ENCODE data around the gene KAT6B. TPM values are rescaled to one million over a fixed set of nuclear protein-coding genes. Genes with fewer than 3 reads are reported as not detected.
A peak's percentile ranks its signal among the peaks of the same experiment; 100 is the strongest.

Gene KAT6B
- total and polyA plus RNA-seq, 2 donors (not counting 1 experiment from before 2014, with no cell fraction given): 8.6 to 111 TPM

DNA sequence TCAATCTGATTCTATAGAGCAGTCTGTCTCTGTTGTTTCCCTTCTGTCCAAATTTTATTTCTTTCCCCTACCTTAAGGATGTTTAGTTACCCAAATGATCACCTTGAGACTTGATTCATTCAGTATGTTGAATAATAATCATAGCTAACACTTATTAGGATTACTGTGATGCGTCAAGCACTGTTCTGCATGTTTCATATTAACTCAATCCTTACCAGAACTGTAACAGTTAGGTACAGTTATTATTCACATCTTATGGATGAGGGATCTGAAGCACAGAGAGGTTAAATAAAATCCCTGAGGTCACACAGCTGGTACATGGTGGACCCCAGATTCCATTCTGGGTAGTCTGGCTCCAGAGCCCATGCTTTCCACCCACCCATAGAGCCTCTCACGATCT lies 187.1 kb downstream of the KAT6B start:
- Mint-ChIP-seq H3K9me3 (ENCODE audit: insufficient read depth) (no peaks in the 10 kb centered on the region), H3K27me3 (no peaks in the 10 kb centered on the region), H3K4me1 (peaks cover 55% of the 10 kb centered on the region), H3K27ac (peak overlapping the region; percentile 59), H3K4me3 (peak overlapping the region; percentile 77)
- POLR2A ChIA-PET: no interaction called here
- no CpG with 5 or more reads among the region's 2 CpGs for WGBS (ENCODE audit: insufficient coverage)
- Histone ChIP-seq H3K4me3 (ENCODE audit: control extremely low read depth in 1 of 5, extremely low read depth in 1 of 5, insufficient read depth in 1 of 5, low read depth in 2 of 5, low read length in 4 of 5) (peak overlapping the region in 1 of 5 experiments; percentile 21), H4K20me1 (ENCODE audit: control insufficient read depth, insufficient read depth, low read length, poor library complexity, severe bottlenecking) (no peaks in the 10 kb centered on the region), H3K4me2 (replicated peaks; ENCODE audit: low read depth, low read length, poor library complexity, severe bottlenecking) (peak overlapping the region; percentile 62), H3K79me2 (ENCODE audit: control insufficient read depth, insufficient read depth, low read length) (no peaks in the 10 kb centered on the region), H3K27ac (ENCODE audit: low read length in 2 of 2) (no peak overlapping the region), H3K9ac (ENCODE audit: low read length) (peak overlapping the region; percentile 46), H3K4me1 (ENCODE audit: control insufficient read depth in 2 of 2, insufficient read depth in 2 of 2, low read length in 2 of 2) (peaks cover 29 to 40% of the 10 kb centered on the region in 2 donors), H2AFZ (ENCODE audit: insufficient read depth, low read depth, low read length, poor library complexity, severe bottlenecking) (peak overlapping the region; percentile 5), H3K36me3 (replicated peaks in 1 of 2; ENCODE audit: control extremely low read depth in 1 of 2, control insufficient read depth in 1 of 2, extremely low read depth in 1 of 2, insufficient read depth in 2 of 2, low read length in 1 of 2) (peaks cover 2 to 14% of the 10 kb centered on the region in 2 experiments), H3K9me3 (ENCODE audit: control extremely low read depth in 1 of 3, control insufficient read depth in 2 of 3, insufficient read depth in 1 of 3, low read length in 2 of 3) (no peaks in the 10 kb centered on the region), H3K27me3 (replicated peaks in 1 of 4; ENCODE audit: control extremely low read depth in 1 of 4, control insufficient read depth in 3 of 4, insufficient read depth in 4 of 4, low read length in 3 of 4) (no peaks in the 10 kb centered on the region)
- TF ChIP-seq, protein P1, sequence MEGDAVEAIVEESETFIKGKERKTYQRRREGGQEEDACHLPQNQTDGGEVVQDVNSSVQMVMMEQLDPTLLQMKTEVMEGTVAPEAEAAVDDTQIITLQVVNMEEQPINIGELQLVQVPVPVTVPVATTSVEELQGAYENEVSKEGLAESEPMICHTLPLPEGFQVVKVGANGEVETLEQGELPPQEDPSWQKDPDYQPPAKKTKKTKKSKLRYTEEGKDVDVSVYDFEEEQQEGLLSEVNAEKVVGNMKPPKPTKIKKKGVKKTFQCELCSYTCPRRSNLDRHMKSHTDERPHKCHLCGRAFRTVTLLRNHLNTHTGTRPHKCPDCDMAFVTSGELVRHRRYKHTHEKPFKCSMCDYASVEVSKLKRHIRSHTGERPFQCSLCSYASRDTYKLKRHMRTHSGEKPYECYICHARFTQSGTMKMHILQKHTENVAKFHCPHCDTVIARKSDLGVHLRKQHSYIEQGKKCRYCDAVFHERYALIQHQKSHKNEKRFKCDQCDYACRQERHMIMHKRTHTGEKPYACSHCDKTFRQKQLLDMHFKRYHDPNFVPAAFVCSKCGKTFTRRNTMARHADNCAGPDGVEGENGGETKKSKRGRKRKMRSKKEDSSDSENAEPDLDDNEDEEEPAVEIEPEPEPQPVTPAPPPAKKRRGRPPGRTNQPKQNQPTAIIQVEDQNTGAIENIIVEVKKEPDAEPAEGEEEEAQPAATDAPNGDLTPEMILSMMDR (IDR thresholded peaks at IDR 0.05): no peak
- no peak for TF ChIP-seq EZH2 (IDR thresholded peaks at IDR 0.05; ENCODE audit: borderline replicate concordance, insufficient read depth, low read depth, low read length, poor library complexity, severe bottlenecking)
- CTCF ChIA-PET: no interaction called here
- intact Hi-C loops (cut with micrococcal nuclease): loop anchor here (10.0 kb wide), 3 partner anchors 159 to 221 kb away; partner anchors contain the start of genes COMTD1 and KAT6B
- DNase-seq (no peak), ATAC-seq (ENCODE audit: low read depth) (no peak)

DNA sequence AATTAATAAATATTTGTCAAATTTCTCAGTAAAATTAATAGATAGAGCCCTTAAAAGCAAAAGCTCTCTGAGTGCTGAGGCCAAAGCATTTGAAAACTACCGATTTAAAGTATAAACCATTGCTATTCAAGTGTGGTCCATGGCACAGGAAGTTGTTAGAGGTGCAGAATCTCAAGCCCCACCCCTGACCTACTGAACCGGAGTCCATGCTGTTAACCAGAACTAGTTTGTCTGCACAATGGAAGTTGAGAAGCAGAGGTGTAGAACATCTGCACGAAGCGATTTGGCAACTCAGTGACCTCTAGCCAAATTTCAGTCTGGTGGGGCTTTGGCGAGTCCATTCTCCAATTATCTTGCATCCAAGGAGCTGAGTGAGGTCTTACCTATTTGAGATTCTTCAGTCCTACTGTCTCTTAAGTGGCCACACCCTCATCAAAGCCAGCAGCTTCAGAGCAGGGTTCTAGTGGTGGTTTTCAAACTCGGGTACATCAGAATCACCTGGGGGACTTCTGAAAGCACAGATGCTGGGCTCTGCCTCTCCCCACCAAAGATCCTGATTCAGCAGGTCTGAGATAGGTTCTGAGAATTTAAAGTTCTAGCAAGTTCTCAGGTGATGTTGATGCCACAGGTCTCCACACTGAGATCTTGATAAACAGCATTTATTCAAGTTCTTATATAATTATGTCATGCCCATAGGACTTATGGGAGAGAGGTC lies 188.3 kb downstream of the KAT6B start:
- peak overlapping the region in 1 of 5 experiments; percentile 7 for H3K4me3 ChIP-seq (ENCODE audit: control extremely low read depth in 1 of 5, extremely low read depth in 1 of 5, insufficient read depth in 1 of 5, low read depth in 2 of 5, low read length in 4 of 5)
- peaks cover 48% of the 10 kb centered on the region for H3K4me1 Mint-ChIP-seq

More for the DNA sequence above, 188.3 kb downstream of the KAT6B start:
- Histone ChIP-seq H3K27ac (ENCODE audit: low read length in 2 of 2) (no peak overlapping the region), H3K36me3 (replicated peaks in 1 of 2; ENCODE audit: control extremely low read depth in 1 of 2, control insufficient read depth in 1 of 2, extremely low read depth in 1 of 2, insufficient read depth in 2 of 2, low read length in 1 of 2) (peaks cover 2 to 15% of the 10 kb centered on the region in 2 experiments), H3K9ac (ENCODE audit: low read length) (peak overlapping the region; percentile 12), H3K4me1 (ENCODE audit: control insufficient read depth in 2 of 2, insufficient read depth in 2 of 2, low read length in 2 of 2) (peaks cover 29 to 40% of the 10 kb centered on the region in 2 donors), H3K27me3 (replicated peaks in 1 of 4; ENCODE audit: control extremely low read depth in 1 of 4, control insufficient read depth in 3 of 4, insufficient read depth in 4 of 4, low read length in 3 of 4) (no peaks in the 10 kb centered on the region), H3K79me2 (ENCODE audit: control insufficient read depth, insufficient read depth, low read length) (no peaks in the 10 kb centered on the region), H2AFZ (ENCODE audit: insufficient read depth, low read depth, low read length, poor library complexity, severe bottlenecking) (peak overlapping the region; percentile 10), H3K9me3 (ENCODE audit: control extremely low read depth in 1 of 3, control insufficient read depth in 2 of 3, insufficient read depth in 1 of 3, low read length in 2 of 3) (no peaks in the 10 kb centered on the region), H3K4me2 (replicated peaks; ENCODE audit: low read depth, low read length, poor library complexity, severe bottlenecking) (peak overlapping the region; percentile 62), H4K20me1 (ENCODE audit: control insufficient read depth, insufficient read depth, low read length, poor library complexity, severe bottlenecking) (no peaks in the 10 kb centered on the region)
- ATAC-seq (ENCODE audit: low read depth) (peak; percentile 46), DNase-seq (peak; percentile 60)
- peak overlapping the region; percentile 34 for H3K4me3 Mint-ChIP-seq
- ChIA-PET CTCF (no interaction called here), POLR2A (no interaction called here)
- TF ChIP-seq EZH2 (IDR thresholded peaks at IDR 0.05; ENCODE audit: borderline replicate concordance, insufficient read depth, low read depth, low read length, poor library complexity, severe bottlenecking): no peak
- TF ChIP-seq, protein P1 (IDR thresholded peaks at IDR 0.05): no peak
- intact Hi-C loops (cut with micrococcal nuclease): loop anchor here (5.0 to 10.0 kb wide), 5 partner anchors 37 to 592 kb away; partner anchors contain the start of genes COMTD1 and KAT6B
- H3K27ac Mint-ChIP-seq: peak overlapping the region; percentile 65
- H3K27me3 Mint-ChIP-seq: no peaks in the 10 kb centered on the region
- no CpG with 5 or more reads among the region's 6 CpGs for WGBS (ENCODE audit: insufficient coverage)
- H3K9me3 Mint-ChIP-seq (ENCODE audit: insufficient read depth): no peaks in the 10 kb centered on the region
